Measurements from ENCODE around the gene SLC12A4.

DNA sequence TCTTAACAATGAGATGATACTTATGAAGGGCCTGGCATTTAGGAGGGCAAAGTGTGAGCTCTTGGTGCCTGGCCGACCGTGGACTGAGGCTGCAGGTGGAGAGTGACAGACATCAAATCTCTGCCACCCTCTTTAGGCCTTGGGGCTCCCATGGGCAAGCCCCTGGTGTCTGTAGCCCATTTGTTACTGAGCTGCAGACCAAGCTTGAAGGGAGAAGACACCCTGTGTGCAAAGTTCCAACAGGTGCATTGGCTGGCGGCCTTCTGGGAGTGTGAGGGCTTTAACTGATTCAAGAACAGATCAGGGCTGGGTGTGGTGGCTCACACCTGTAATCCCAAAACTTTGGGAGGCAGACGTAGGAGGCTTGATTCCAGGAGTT lies 36.0 kb downstream of the SLC12A4 start:
- TF ChIP-seq, protein P1, sequence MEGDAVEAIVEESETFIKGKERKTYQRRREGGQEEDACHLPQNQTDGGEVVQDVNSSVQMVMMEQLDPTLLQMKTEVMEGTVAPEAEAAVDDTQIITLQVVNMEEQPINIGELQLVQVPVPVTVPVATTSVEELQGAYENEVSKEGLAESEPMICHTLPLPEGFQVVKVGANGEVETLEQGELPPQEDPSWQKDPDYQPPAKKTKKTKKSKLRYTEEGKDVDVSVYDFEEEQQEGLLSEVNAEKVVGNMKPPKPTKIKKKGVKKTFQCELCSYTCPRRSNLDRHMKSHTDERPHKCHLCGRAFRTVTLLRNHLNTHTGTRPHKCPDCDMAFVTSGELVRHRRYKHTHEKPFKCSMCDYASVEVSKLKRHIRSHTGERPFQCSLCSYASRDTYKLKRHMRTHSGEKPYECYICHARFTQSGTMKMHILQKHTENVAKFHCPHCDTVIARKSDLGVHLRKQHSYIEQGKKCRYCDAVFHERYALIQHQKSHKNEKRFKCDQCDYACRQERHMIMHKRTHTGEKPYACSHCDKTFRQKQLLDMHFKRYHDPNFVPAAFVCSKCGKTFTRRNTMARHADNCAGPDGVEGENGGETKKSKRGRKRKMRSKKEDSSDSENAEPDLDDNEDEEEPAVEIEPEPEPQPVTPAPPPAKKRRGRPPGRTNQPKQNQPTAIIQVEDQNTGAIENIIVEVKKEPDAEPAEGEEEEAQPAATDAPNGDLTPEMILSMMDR (IDR thresholded peaks at IDR 0.05), result no peak
- TF ChIP-seq EP300 (IDR thresholded peaks at IDR 0.05), result no peak
